K562 (cell line): ENCODE results near the gene PHF20. TPM values are rescaled to one million over a fixed set of nuclear protein-coding genes. Genes with fewer than 3 reads are reported as not detected.

Experiments used
- CSDE1 ChIP-seq, 2 experiments: fragments of 450-650 bp; IDR thresholded peaks; 2 replicates each; pipeline ENCODE4 v1.6.1; 2016; ENCODE audit warnings: mild to moderate bottlenecking in 1 of 2
- CTBP1 ChIP-seq: fragments of 450-650 bp; IDR thresholded peaks from 2 replicates; pipeline ENCODE4 v1.6.1; 2016; ENCODE audit warnings: borderline replicate concordance
- ELF4 ChIP-seq: fragments of 450-650 bp; formaldehyde crosslinking; IDR thresholded peaks from 2 replicates; pipeline ENCODE4 v1.4.0; 2022; ENCODE audit warnings: missing genetic modification characterization
- GABPA ChIP-seq: fragments of 200-800 bp; sonication (Bioruptor generic); conservative IDR thresholded peaks from 2 replicates; pipeline ENCODE4 v1.6.1; 2016; ENCODE audit warnings: low read depth, missing genetic modification characterization, missing compliant biosample characterization
- HLTF ChIP-seq: fragments of 450-650 bp; IDR thresholded peaks from 2 replicates; pipeline ENCODE4 v1.6.1; 2016
- MBD2 ChIP-seq: sonication (generic); IDR thresholded peaks from 2 replicates; pipeline ENCODE4 v1.6.1; 2016; ENCODE audit warnings: low read depth, borderline replicate concordance
- NFYB ChIP-seq: IDR thresholded peaks from 2 replicates; pipeline ENCODE4 v1.6.1; 2011; ENCODE audit warnings: mild to moderate bottlenecking, moderate library complexity; ENCODE audit not compliant: insufficient read length; ENCODE audit errors: extremely low read depth
- NR2C1 ChIP-seq, 2 experiments: fragments of 450-650 bp; IDR thresholded peaks; 2 replicates each; pipeline ENCODE4 v1.6.1; 2017; ENCODE audit warnings: mild to moderate bottlenecking in 2 of 2, antibody characterized with exemption in 1 of 2, inconsistent platforms in 1 of 2, missing compliant biosample characterization in 1 of 2, missing genetic modification characterization in 1 of 2
- OTX1 ChIP-seq: fragments of 450-650 bp; formaldehyde crosslinking; IDR thresholded peaks from 2 replicates; pipeline ENCODE4 v1.4.0; 2022; ENCODE audit warnings: mild to moderate bottlenecking
- PCBP1 ChIP-seq: fragments of 200-400 bp; formaldehyde crosslinking; IDR thresholded peaks from 2 replicates; pipeline ENCODE4 v1.6.1; 2018; ENCODE audit warnings: mild to moderate bottlenecking, low read depth, low read length; ENCODE audit not compliant: poor library complexity, severe bottlenecking
- PHF8 ChIP-seq: fragments of 200-600 bp; sonication (generic); IDR thresholded peaks from 2 replicates; pipeline ENCODE4 v1.6.1; 2012; ENCODE audit warnings: mixed run types, mild to moderate bottlenecking, inconsistent platforms, low read length, moderate library complexity, borderline replicate concordance
- POLR3G ChIP-seq: IDR thresholded peaks from 2 replicates; pipeline ENCODE4 v1.6.1; 2011; ENCODE audit not compliant: insufficient read length, insufficient replicate concordance; ENCODE audit errors: extremely low read depth
- RNF2 ChIP-seq: sonication (generic); IDR thresholded peaks from 2 replicates; pipeline ENCODE4 v1.6.1; 2016
- TBP ChIP-seq: optimal IDR thresholded peaks from 2 replicates; pipeline ENCODE3; 2011; ENCODE audit warnings: low read depth, low read length, improper control_type of control experiment
- TRIM24 ChIP-seq, 2 experiments: fragments of 450-650 bp; IDR thresholded peaks; 2 replicates each; pipeline ENCODE4 v1.6.1; 2016
- ZEB2 ChIP-seq: fragments of 450-650 bp; IDR thresholded peaks from 2 replicates; pipeline ENCODE4 v1.6.1; 2016
- ZNF408 ChIP-seq: fragments of 250-450 bp; sonication (Bioruptor Pico); IDR thresholded peaks from 2 replicates; pipeline ENCODE4 v1.4.0; 2020; ENCODE audit warnings: low read depth, mild to moderate bottlenecking, moderate library complexity
- ZNF707 ChIP-seq: fragments of 250-450 bp; sonication (Bioruptor Pico); conservative IDR thresholded peaks from 2 replicates; pipeline ENCODE4 v1.8.0; 2022; ENCODE audit warnings: inconsistent platforms, mild to moderate bottlenecking, moderate library complexity
- polyA plus RNA-seq, 8 experiments: library from polyadenylated mRNA; depleted of rRNA in 4 of 8; stranded (reverse) in 5 of 8; unstranded in 3 of 8; fragments of >200 nt; fragmentation: Nextera tagmentation in 2 of 8; fragmentation: Illumina TruSeq in 1 of 8; extraction: Ambion mirVana in 2 of 8; extraction: Trizol in 1 of 8; gene quantifications; 2 replicates each; pipeline versions ENCODE4 v1.2.1 to v1.2.3, GENCODE V29; 2011 to 2014; ENCODE audit warnings: inconsistent platforms in 1 of 8, missing spikeins in 1 of 8
- total RNA-seq, 7 experiments: library from RNA; depleted of rRNA in 6 of 7; stranded (reverse); fragments of >200 nt in 6 of 7; fragmentation: Illumina TruSeq in 2 of 7; extraction: Trizol in 2 of 7; gene quantifications; 2 replicates each; pipeline versions ENCODE4 v1.2.1 to v1.2.3, GENCODE V29; 2011 to 2021; ENCODE audit warnings: low replicate concordance in 1 of 7
- TF ChIP-seq, protein P1 (sequence below): sonication (generic); formaldehyde crosslinking; IDR thresholded peaks from 2 replicates; pipeline ENCODE4 v1.8.1; 2022; ENCODE audit warnings: missing genetic modification reagents
- TF ChIP-seq, protein P2 (sequence below): fragments of 450-650 bp; IDR thresholded peaks from 2 replicates; pipeline ENCODE4 v1.7.1; 2018; ENCODE audit warnings: mild to moderate bottlenecking, low read depth; ENCODE audit not compliant: partially characterized antibody
- TF ChIP-seq, protein P3 (sequence below), 2 experiments: IDR thresholded peaks; 2 replicates each; pipeline ENCODE4 v1.6.1; 2011; ENCODE audit warnings: borderline replicate concordance in 1 of 2, control low read depth in 1 of 2, low read depth in 1 of 2, low read length in 1 of 2, mild to moderate bottlenecking in 1 of 2, mixed read lengths in 1 of 2, moderate library complexity in 1 of 2; ENCODE audit not compliant: insufficient read depth in 1 of 2, insufficient read length in 1 of 2, poor library complexity in 1 of 2, severe bottlenecking in 1 of 2; ENCODE audit errors: extremely low read depth in 1 of 2
- TF ChIP-seq, protein P4 (sequence below): sonication (generic); formaldehyde crosslinking; IDR thresholded peaks from 2 replicates; pipeline ENCODE4 v1.9.0; 2022; ENCODE audit warnings: mild to moderate bottlenecking, missing genetic modification reagents

The PHF20 gene
- total and polyA plus RNA-seq, 9 of the 15 experiments (the other 6 are each of a cell fraction or from before 2014, with no cell fraction given) = 49.9 to 196 (median 70.7) TPM

DNA sequence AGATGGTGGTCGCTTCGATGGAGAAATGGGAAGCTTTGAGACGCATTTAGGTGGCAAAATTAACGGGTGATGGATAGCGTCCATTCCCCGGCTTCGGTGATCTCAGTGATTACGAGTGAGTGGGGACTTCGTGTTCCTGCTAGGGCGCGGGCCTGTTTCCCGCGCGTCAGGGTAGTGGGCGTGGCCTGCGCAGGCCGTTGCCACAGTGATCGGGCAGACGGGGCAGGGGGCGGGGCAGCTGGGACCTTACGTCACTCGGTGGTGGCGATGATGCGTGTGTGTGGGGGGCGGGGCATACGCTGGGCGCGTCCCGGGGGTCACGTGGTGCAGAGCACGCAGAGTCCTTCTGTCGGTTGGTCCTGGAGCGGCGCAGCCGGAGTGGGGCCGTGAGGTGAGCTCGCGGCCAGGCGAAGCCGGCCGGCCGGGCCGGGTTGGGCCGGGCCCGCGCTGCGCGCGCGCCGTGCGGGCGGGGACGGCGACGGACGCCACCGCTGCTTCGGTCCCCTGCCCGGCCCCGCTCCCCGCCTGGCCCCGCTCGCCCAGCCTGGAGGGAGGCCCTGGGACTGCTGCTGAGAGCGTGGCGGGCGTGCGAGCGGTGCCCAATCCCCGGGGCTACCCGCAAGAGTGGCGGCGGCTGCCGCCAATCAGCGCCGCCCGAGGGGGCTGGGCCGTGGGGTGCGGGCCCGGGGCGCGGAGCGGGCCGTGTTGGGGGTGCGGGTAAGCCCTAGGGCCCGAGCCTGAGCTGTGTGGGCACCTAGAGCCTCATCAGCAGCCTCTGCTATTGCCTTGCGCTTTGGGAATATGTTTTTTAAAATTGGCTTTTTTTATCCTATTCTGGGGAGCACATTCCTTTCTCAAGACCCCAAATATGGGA is at the start of gene PHF20 (continued):
- no peak; the same call in 1 of the 2 replicates for TF ChIP-seq GABPA
- TF ChIP-seq, protein P1, sequence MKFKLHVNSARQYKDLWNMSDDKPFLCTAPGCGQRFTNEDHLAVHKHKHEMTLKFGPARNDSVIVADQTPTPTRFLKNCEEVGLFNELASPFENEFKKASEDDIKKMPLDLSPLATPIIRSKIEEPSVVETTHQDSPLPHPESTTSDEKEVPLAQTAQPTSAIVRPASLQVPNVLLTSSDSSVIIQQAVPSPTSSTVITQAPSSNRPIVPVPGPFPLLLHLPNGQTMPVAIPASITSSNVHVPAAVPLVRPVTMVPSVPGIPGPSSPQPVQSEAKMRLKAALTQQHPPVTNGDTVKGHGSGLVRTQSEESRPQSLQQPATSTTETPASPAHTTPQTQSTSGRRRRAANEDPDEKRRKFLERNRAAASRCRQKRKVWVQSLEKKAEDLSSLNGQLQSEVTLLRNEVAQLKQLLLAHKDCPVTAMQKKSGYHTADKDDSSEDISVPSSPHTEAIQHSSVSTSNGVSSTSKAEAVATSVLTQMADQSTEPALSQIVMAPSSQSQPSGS (CRISPR knock-in tag) = peak; percentile 58; the same call in 1 of the 2 replicates
- TF ChIP-seq TBP = peak; percentile 79
- TF ChIP-seq, protein P2, sequence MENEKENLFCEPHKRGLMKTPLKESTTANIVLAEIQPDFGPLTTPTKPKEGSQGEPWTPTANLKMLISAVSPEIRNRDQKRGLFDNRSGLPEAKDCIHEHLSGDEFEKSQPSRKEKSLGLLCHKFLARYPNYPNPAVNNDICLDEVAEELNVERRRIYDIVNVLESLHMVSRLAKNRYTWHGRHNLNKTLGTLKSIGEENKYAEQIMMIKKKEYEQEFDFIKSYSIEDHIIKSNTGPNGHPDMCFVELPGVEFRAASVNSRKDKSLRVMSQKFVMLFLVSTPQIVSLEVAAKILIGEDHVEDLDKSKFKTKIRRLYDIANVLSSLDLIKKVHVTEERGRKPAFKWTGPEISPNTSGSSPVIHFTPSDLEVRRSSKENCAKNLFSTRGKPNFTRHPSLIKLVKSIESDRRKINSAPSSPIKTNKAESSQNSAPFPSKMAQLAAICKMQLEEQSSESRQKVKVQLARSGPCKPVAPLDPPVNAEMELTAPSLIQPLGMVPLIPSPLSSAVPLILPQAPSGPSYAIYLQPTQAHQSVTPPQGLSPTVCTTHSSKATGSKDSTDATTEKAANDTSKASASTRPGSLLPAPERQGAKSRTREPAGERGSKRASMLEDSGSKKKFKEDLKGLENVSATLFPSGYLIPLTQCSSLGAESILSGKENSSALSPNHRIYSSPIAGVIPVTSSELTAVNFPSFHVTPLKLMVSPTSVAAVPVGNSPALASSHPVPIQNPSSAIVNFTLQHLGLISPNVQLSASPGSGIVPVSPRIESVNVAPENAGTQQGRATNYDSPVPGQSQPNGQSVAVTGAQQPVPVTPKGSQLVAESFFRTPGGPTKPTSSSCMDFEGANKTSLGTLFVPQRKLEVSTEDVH = peak; percentile 94
- peak; percentile 6; the same call in 1 of the 2 replicates for TF ChIP-seq CTBP1
- no peak for TF ChIP-seq ZNF707
- TF ChIP-seq PCBP1 = peak; percentile 89
- TF ChIP-seq, protein P3, sequence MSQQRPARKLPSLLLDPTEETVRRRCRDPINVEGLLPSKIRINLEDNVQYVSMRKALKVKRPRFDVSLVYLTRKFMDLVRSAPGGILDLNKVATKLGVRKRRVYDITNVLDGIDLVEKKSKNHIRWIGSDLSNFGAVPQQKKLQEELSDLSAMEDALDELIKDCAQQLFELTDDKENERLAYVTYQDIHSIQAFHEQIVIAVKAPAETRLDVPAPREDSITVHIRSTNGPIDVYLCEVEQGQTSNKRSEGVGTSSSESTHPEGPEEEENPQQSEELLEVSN (IDR thresholded peaks at IDR 0.05; ENCODE audit: borderline replicate concordance in 1 of 2, extremely low read depth in 1 of 2, insufficient read depth in 1 of 2, insufficient read length in 1 of 2, low read depth in 1 of 2, low read length in 1 of 2, poor library complexity in 1 of 2, severe bottlenecking in 1 of 2) = peak; percentile 100
- 0 out of 2 replicates have a peak, but pooled peaks have one; percentile 35 for TF ChIP-seq OTX1
- TF ChIP-seq RNF2 = peak; percentile 91
- no peak for TF ChIP-seq NR2C1 (IDR thresholded peaks at IDR 0.05)
- TF ChIP-seq NR2C1 (tag; IDR thresholded peaks at IDR 0.05) = 0 out of 2 replicates have a peak, but pooled peaks have one; percentile 30
- peak in 1 of 2 experiments; percentile 70; a peak in 2 of 4 replicates for TF ChIP-seq CSDE1 (IDR thresholded peaks at IDR 0.05)
- TF ChIP-seq PHF8 = peak; percentile 79; the same call in 1 of the 2 replicates
- TF ChIP-seq ZEB2 = no peak
- no peak for TF ChIP-seq ZNF408 (CRISPR knock-in tag)
- peak; percentile 54 to 74 for TF ChIP-seq TRIM24 (IDR thresholded peaks at IDR 0.05)
- TF ChIP-seq, protein P4, sequence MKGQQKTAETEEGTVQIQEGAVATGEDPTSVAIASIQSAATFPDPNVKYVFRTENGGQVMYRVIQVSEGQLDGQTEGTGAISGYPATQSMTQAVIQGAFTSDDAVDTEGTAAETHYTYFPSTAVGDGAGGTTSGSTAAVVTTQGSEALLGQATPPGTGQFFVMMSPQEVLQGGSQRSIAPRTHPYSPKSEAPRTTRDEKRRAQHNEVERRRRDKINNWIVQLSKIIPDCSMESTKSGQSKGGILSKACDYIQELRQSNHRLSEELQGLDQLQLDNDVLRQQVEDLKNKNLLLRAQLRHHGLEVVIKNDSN = peak; percentile 96
- TF ChIP-seq HLTF = 0 out of 2 replicates have a peak, but pooled peaks have one; percentile 56
- TF ChIP-seq MBD2 = peak; percentile 74; the same call in 1 of the 2 replicates
- no peak for TF ChIP-seq POLR3G
- TF ChIP-seq NFYB = peak; percentile 89
- TF ChIP-seq ELF4 (CRISPR knock-in tag) = no peak
